AG10803 (cell line): Measurements from ENCODE around the gene VIT.

Experiments
- DNase-seq: peaks from one replicate; pipeline ENCODE4 v3.0.0; 2010; ENCODE audit warnings: low read depth
- H3K4me3 ChIP-seq: 2 replicates; pipeline ENCODE4 v1.5.1; 2011; ENCODE audit warnings: mild to moderate bottlenecking, low read length, control low read depth
- TF ChIP-seq, protein P1 (sequence below): conservative IDR thresholded peaks from 2 replicates; pipeline ENCODE4 v1.5.1; 2011; ENCODE audit warnings: mild to moderate bottlenecking, low read length, control low read depth, inconsistent platforms

The VIT gene

DNA sequence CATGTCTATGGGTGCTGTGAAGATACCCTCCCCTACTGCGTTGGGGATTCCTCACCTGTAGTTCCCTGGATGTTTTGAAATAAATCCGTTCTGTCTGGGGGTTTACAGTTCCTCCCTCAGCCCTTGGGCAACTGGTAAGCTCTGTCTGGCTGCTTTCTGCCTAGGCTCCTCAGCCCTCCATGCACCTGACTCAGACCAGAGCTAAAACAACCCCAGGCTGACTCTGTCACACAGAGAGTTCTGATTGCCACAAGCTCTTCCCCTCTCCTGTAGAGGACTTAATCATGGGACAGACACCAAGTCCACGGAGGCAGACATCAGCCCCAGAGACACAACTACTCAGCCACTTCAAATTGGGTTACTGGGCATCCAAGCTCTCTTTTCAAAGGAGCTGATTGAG, 6.3 kb downstream of the VIT start:
- no peak for DNase-seq
- TF ChIP-seq, protein P1, sequence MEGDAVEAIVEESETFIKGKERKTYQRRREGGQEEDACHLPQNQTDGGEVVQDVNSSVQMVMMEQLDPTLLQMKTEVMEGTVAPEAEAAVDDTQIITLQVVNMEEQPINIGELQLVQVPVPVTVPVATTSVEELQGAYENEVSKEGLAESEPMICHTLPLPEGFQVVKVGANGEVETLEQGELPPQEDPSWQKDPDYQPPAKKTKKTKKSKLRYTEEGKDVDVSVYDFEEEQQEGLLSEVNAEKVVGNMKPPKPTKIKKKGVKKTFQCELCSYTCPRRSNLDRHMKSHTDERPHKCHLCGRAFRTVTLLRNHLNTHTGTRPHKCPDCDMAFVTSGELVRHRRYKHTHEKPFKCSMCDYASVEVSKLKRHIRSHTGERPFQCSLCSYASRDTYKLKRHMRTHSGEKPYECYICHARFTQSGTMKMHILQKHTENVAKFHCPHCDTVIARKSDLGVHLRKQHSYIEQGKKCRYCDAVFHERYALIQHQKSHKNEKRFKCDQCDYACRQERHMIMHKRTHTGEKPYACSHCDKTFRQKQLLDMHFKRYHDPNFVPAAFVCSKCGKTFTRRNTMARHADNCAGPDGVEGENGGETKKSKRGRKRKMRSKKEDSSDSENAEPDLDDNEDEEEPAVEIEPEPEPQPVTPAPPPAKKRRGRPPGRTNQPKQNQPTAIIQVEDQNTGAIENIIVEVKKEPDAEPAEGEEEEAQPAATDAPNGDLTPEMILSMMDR = no peak
- H3K4me3 ChIP-seq = no peak overlapping the region

GRCh38 chr2:36704475-36705150, 8.1 kb downstream of the VIT start:
- DNase-seq = no peak
- TF ChIP-seq, protein P1 = no peak

DNA sequence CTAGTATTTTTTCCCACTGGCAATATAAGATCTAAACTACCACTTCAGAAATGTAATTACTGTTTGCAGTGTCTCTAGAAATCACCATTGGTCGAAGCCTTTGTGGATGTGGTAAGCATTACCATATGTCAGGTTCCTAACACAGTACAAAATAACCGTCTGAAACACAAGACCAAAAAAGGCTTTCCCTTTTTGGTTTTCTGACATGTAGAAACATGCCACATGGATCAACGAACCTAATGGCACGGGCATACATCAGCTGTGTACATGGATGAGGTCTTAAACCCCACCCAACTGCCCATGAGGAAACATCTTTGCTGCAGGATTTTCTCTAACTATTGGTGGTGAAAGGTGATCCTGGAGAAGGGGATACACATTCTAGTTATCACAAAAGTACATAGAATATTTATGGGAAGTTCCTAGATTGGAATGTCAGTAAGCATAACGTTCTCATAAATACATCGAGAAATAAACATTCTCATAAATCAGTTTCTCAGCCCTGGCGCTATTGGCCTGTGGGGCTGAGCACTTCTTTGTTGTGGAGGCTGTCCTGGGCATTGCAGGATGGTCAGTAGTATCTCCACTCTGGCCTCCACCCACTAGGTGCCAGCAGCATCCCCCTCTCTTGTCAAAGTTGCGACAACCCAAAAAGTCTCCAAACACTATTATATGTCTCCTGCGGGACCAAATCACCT, 9.0 kb downstream of the VIT start:
- DNase-seq = peak; percentile 50
- no peak overlapping the region for H3K4me3 ChIP-seq
- TF ChIP-seq, protein P1 = peak; percentile 15; the same call in 1 of the 2 replicates

More at GRCh38 chr2:36704475-36705150, 8.1 kb downstream of the VIT start:
- no peak overlapping the region for H3K4me3 ChIP-seq

- no peak overlapping the region; the same call in 1 of the 2 replicates for H3K4me3 ChIP-seq
- TF ChIP-seq, protein P1 = no peak
Measured at GRCh38 chr2:36706021-36706876, 9.7 kb downstream of the VIT start.

DNA sequence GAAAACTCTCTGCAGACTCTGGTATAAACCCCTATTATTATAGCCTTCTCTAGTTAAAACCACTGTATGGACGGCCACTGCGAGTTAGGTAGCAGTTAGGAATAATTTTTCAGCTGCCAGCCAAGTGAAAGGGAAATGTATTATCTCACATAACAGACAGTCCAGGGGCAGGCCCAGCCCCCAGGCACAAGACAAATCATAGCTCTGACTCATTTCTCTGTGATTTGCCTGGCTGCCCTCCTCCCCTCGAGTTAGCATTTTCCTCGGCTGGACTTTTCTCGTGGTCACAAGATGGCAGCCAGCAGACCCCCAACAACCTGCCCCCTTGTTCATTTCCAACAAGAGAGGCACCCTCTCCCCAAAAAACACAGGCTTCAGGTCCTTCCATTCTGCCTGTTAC, 10.5 kb downstream of the VIT start:
- no peak overlapping the region for H3K4me3 ChIP-seq
- peak; percentile 77 for DNase-seq

More at GRCh38 chr2:36706021-36706876, 9.7 kb downstream of the VIT start:
- peak; percentile 38 for DNase-seq

GRCh38 chr2:36708041-36708741, 11.7 kb downstream of the VIT start:
- DNase-seq = peak; percentile 99
- H3K4me3 ChIP-seq = peak overlapping the region; percentile 18; the same call in 1 of the 2 replicates
- TF ChIP-seq, protein P1 = peak; percentile 56

More for the DNA sequence above, 10.5 kb downstream of the VIT start:
- TF ChIP-seq, protein P1 = no peak
